Kidney (tissue), 14 donors: Measurements from ENCODE around the gene PPP5C. TPM values are rescaled to one million over a fixed set of nuclear protein-coding genes. Genes with fewer than 3 reads are reported as not detected.

ENCODE experiments used
- DNase-seq, 5 donors: peaks; one replicate each; pipeline ENCODE4 v3.0.0-alpha.2; 2013 to 2020
- FAIRE-seq: peaks from 2 replicates; lab custom pipeline; 2012; peaks lifted over from hg19 to GRCh38; lab: Jason Lieb, UNC
- H3K27ac ChIP-seq, 2 donors: one replicate each; pipeline ENCODE4 v1.7.0; 2013; ENCODE audit warnings: low read depth in 2 of 2, low read length in 2 of 2, inconsistent platforms in 1 of 2
- H3K27me3 ChIP-seq: one replicate; pipeline ENCODE4 v1.7.1; 2013; ENCODE audit warnings: low read length, inconsistent platforms; ENCODE audit not compliant: control insufficient read depth, insufficient read depth
- H3K36me3 ChIP-seq, 3 donors: one replicate each; pipeline versions ENCODE4 v1.7.0 to v1.7.1; 2013; ENCODE audit warnings: low read length in 3 of 3, control low read depth in 1 of 3, inconsistent platforms in 1 of 3; ENCODE audit not compliant: insufficient read depth in 3 of 3, control insufficient read depth in 2 of 3
- H3K4me1 ChIP-seq, 3 donors: one replicate each; pipeline versions ENCODE4 v1.7.0 to v1.7.1; 2013; ENCODE audit warnings: low read length in 3 of 3, inconsistent platforms in 1 of 3, low read depth in 1 of 3; ENCODE audit not compliant: control insufficient read depth in 2 of 3, insufficient read depth in 2 of 3
- H3K4me3 ChIP-seq, 3 donors: one replicate each; pipeline versions ENCODE4 v1.7.0 to v1.8.1; 2013; ENCODE audit warnings: low read length in 3 of 3, control low read depth in 1 of 3, inconsistent platforms in 1 of 3
- H3K9ac ChIP-seq, 3 donors: one replicate each; pipeline versions ENCODE4 v1.7.0 to v1.7.1; 2013; ENCODE audit warnings: low read length in 3 of 3, control low read depth in 1 of 3, inconsistent platforms in 1 of 3
- H3K9me3 ChIP-seq, 3 donors: one replicate each; pipeline versions ENCODE4 v1.7.0 to v1.7.1; 2013; ENCODE audit warnings: low read length in 3 of 3, control low read depth in 1 of 3, inconsistent platforms in 1 of 3; ENCODE audit not compliant: control insufficient read depth in 2 of 3, insufficient read depth in 1 of 3
- intact Hi-C: fragments of 100-400 bp; cut with DNase I; formaldehyde crosslinking; loops from one replicate; pipeline ENCODE4 v1.11.1; 2022
- polyA plus RNA-seq: library from polyadenylated mRNA; stranded (reverse); fragments of 350-450 nt; fragmentation: Illumina TruSeq; extraction: RNeasy Lipid Tissue Mini Kit (QIAGEN cat#74804); gene quantifications from one replicate; pipeline ENCODE4 v1.2.3, GENCODE V29; 2014; ENCODE audit warnings: low read depth, low replicate concordance; ENCODE audit not compliant: insufficient read depth
- total RNA-seq: library from RNA; stranded (reverse); fragmentation: NEBNext Ultra II Directional; extraction: Animal tissue kit (Norgen Biotek cat#: 25700); gene quantifications from one replicate; pipeline ENCODE4 v1.2.1, GENCODE V29; 2021
- TF ChIP-seq, protein P1 (sequence below): IDR thresholded peaks from 3 replicates; pipeline ENCODE4 v1.5.1; 2012; ENCODE audit warnings: mild to moderate bottlenecking, moderate library complexity, borderline replicate concordance; ENCODE audit not compliant: insufficient read depth; ENCODE audit errors: extremely low read depth
- donor health status: control.
- donor health status: control.
- donor health status: control.
- donor health status: control.
- donor health status: control.
- donor health status: DM: yes; HTN: yes; CAD: no.
- donor health status: Normal renal cell carcinoma (clear cell type).

Gene PPP5C
- total and polyA plus RNA-seq, 2 donors from 2014 or later: 54.3 to 63.7 TPM

- FAIRE-seq: no peak
Measured at GRCh38 chr19:46383846-46384245, 37.0 kb downstream of the PPP5C start.

GRCh38 chr19:46384396-46384795, 37.5 kb downstream of the PPP5C start:
- no peak for FAIRE-seq
- TF ChIP-seq, protein P1, sequence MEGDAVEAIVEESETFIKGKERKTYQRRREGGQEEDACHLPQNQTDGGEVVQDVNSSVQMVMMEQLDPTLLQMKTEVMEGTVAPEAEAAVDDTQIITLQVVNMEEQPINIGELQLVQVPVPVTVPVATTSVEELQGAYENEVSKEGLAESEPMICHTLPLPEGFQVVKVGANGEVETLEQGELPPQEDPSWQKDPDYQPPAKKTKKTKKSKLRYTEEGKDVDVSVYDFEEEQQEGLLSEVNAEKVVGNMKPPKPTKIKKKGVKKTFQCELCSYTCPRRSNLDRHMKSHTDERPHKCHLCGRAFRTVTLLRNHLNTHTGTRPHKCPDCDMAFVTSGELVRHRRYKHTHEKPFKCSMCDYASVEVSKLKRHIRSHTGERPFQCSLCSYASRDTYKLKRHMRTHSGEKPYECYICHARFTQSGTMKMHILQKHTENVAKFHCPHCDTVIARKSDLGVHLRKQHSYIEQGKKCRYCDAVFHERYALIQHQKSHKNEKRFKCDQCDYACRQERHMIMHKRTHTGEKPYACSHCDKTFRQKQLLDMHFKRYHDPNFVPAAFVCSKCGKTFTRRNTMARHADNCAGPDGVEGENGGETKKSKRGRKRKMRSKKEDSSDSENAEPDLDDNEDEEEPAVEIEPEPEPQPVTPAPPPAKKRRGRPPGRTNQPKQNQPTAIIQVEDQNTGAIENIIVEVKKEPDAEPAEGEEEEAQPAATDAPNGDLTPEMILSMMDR: no peak

More at GRCh38 chr19:46383846-46384245, 37.0 kb downstream of the PPP5C start:
- peaks cover 6 to 41% (median 8%) of the 10 kb centered on the region in 3 donors for H3K36me3 ChIP-seq
- TF ChIP-seq, protein P1: no peak
- H3K27ac ChIP-seq: no peak overlapping the region
- DNase-seq: peak in 2 of 5 donors; percentile 34 to 76
- no peaks in the 10 kb centered on the region for H3K4me1 ChIP-seq
- no peaks in the 10 kb centered on the region for H3K27me3 ChIP-seq
- intact Hi-C loops: no loop called here
- H3K4me3 ChIP-seq: no peak overlapping the region
- H3K9me3 ChIP-seq: no peaks in the 10 kb centered on the region
- H3K9ac ChIP-seq: no peak overlapping the region

DNA sequence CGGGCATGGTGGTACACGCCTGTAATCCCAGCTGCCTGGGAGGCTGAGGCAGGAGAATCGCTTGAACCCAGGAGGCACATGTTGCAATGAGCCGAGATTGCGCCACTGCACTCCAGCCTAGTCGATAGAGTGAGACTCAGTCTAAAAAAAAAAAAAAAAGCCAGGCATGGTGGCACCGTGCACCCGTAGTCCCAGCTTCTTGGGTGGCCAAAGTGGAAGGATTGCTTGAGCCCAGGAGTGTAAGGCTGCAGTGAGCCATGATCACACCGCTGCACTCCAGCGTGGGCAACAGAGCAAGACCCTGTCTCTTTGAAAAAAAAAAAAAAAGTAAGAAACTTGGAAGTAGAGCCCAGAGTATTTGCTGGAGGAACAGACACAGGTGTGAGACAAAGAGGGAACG, 38.7 kb downstream of the PPP5C start:
- Histone ChIP-seq H3K36me3 (peaks cover 12 to 50% (median 12%) of the 10 kb centered on the region in 3 donors), H3K9ac (no peak overlapping the region), H3K4me1 (no peaks in the 10 kb centered on the region), H3K9me3 (no peaks in the 10 kb centered on the region), H3K27ac (no peak overlapping the region), H3K4me3 (no peak overlapping the region), H3K27me3 (no peaks in the 10 kb centered on the region)
- intact Hi-C loops: no loop called here
- FAIRE-seq (no peak), DNase-seq (peak in 2 of 5 donors; percentile 12 to 24)
- TF ChIP-seq, protein P1: no peak

More at GRCh38 chr19:46384396-46384795, 37.5 kb downstream of the PPP5C start:
- Histone ChIP-seq H3K9ac (no peak overlapping the region), H3K27me3 (no peaks in the 10 kb centered on the region), H3K4me1 (no peaks in the 10 kb centered on the region), H3K4me3 (no peak overlapping the region), H3K9me3 (no peaks in the 10 kb centered on the region), H3K27ac (no peak overlapping the region), H3K36me3 (peaks cover 7 to 43% (median 9%) of the 10 kb centered on the region in 3 donors)
- intact Hi-C loops: no loop called here
- DNase-seq: peak in 1 of 5 donors; percentile 53

- FAIRE-seq (no peak), DNase-seq (peak in 1 of 5 donors; percentile 44)
- H3K36me3 ChIP-seq: peaks cover 10 to 52% (median 16%) of the 10 kb centered on the region in 3 donors
- no peak overlapping the region for H3K27ac ChIP-seq
- TF ChIP-seq, protein P1: no peak
- no peak overlapping the region for H3K9ac ChIP-seq
- H3K4me1 ChIP-seq: no peaks in the 10 kb centered on the region
- no peak overlapping the region for H3K4me3 ChIP-seq
- H3K27me3 ChIP-seq: no peaks in the 10 kb centered on the region
- intact Hi-C loops: no loop called here
- H3K9me3 ChIP-seq: no peaks in the 10 kb centered on the region
Measured at GRCh38 chr19:46386151-46386550, 39.3 kb downstream of the PPP5C start.
